Breast epithelium (tissue), 3 donors: ENCODE data around the gene DUSP23.

Source experiments
- POLR2A ChIP-seq: fragments of 450-650 bp; IDR thresholded peaks from one replicate; pipeline ENCODE4 v1.6.1; 2016; ENCODE audit warnings: antibody characterized with exemption, mild to moderate bottlenecking, moderate library complexity
- POLR2AphosphoS5 ChIP-seq, 3 donors: sonication (generic); formaldehyde crosslinking; IDR thresholded peaks; one replicate each; pipeline ENCODE4 v1.6.1; 2017; ENCODE audit warnings: antibody characterized with exemption in 3 of 3
- TF ChIP-seq, protein P1 (sequence below), 3 donors: fragments of 450-650 bp; IDR thresholded peaks; one replicate each; pipeline ENCODE4 v1.5.1; 2016 to 2017; ENCODE audit warnings: antibody characterized with exemption in 3 of 3, mild to moderate bottlenecking in 3 of 3, moderate library complexity in 3 of 3

- TF ChIP-seq, protein P1, sequence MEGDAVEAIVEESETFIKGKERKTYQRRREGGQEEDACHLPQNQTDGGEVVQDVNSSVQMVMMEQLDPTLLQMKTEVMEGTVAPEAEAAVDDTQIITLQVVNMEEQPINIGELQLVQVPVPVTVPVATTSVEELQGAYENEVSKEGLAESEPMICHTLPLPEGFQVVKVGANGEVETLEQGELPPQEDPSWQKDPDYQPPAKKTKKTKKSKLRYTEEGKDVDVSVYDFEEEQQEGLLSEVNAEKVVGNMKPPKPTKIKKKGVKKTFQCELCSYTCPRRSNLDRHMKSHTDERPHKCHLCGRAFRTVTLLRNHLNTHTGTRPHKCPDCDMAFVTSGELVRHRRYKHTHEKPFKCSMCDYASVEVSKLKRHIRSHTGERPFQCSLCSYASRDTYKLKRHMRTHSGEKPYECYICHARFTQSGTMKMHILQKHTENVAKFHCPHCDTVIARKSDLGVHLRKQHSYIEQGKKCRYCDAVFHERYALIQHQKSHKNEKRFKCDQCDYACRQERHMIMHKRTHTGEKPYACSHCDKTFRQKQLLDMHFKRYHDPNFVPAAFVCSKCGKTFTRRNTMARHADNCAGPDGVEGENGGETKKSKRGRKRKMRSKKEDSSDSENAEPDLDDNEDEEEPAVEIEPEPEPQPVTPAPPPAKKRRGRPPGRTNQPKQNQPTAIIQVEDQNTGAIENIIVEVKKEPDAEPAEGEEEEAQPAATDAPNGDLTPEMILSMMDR (IDR thresholded peaks at IDR 0.05), result no peak
- TF ChIP-seq POLR2A (no peak), POLR2AphosphoS5 (IDR thresholded peaks at IDR 0.05) (no peak)
Measured at GRCh38 chr1:159750621-159751020, 30.1 kb upstream of the DUSP23 start.
